GM23338 (cell line): ENCODE data around the gene PITHD1. TPM values are rescaled to one million over a fixed set of nuclear protein-coding genes. Genes with fewer than 3 reads are reported as not detected.

Experiments
- ATAC-seq: fragments of 200-7000 bp; cut with Tn5 transposase; 3 replicates; pipeline ENCODE4 v1.9.1; 2020
- DNase-seq: peaks from one replicate; pipeline ENCODE4 v3.0.0-alpha.2; 2015; ENCODE audit warnings: low spot score
- H2AFZ ChIP-seq: fragments of 200-600 bp; sonication (generic); 2 replicates; pipeline ENCODE4 v1.8.0; 2016; ENCODE audit warnings: antibody characterized with exemption, mild to moderate bottlenecking, moderate library complexity
- H3F3A ChIP-seq: fragments of 200-600 bp; sonication (generic); replicated peaks from 2 replicates; pipeline ENCODE4 v1.8.0; 2017; ENCODE audit warnings: antibody characterized with exemption, mixed run types, low read depth
- H3K27ac ChIP-seq: fragments of 200-600 bp; sonication (generic); 2 replicates; pipeline ENCODE4 v1.6.1; 2016; ENCODE audit warnings: low read depth
- H3K27me3 ChIP-seq: fragments of 200-600 bp; sonication (generic); 2 replicates; pipeline ENCODE4 v1.8.0; 2016; ENCODE audit warnings: mild to moderate bottlenecking, mixed run types, moderate library complexity; ENCODE audit not compliant: insufficient read depth
- H3K36me3 ChIP-seq: fragments of 200-600 bp; sonication (generic); 2 replicates; pipeline ENCODE4 v1.8.0; 2016; ENCODE audit warnings: mild to moderate bottlenecking; ENCODE audit not compliant: insufficient read depth
- H3K4me1 ChIP-seq: fragments of 200-600 bp; sonication (generic); 2 replicates; pipeline ENCODE4 v1.8.0; 2016; ENCODE audit warnings: mild to moderate bottlenecking, moderate library complexity; ENCODE audit not compliant: insufficient read depth
- H3K4me2 ChIP-seq: fragments of 200-600 bp; sonication (generic); 2 replicates; pipeline ENCODE4 v1.7.1; 2017; ENCODE audit warnings: mixed run types
- H3K4me3 ChIP-seq: fragments of 200-600 bp; sonication (generic); 2 replicates; pipeline ENCODE4 v1.6.1; 2016; ENCODE audit warnings: mixed run types
- H3K79me2 ChIP-seq: fragments of 200-600 bp; sonication (generic); replicated peaks from 2 replicates; pipeline ENCODE4 v1.8.0; 2017; ENCODE audit warnings: mild to moderate bottlenecking; ENCODE audit not compliant: insufficient read depth
- H3K9me2 ChIP-seq: fragments of 200-600 bp; sonication (generic); 2 replicates; pipeline ENCODE4 v1.8.0; 2017; ENCODE audit not compliant: insufficient read depth
- H4K20me1 ChIP-seq: fragments of 200-600 bp; sonication (generic); replicated peaks from 2 replicates; pipeline ENCODE4 v1.8.0; 2017; ENCODE audit warnings: mild to moderate bottlenecking; ENCODE audit not compliant: insufficient read depth
- H3K27ac Mint-ChIP-seq: 2 replicates; pipeline ENCODE4 v1.8.0; 2020; ENCODE audit warnings: inconsistent platforms, mild to moderate bottlenecking, moderate library complexity, mixed read lengths
- H3K27me3 Mint-ChIP-seq: 3 replicates; pipeline ENCODE4 v1.8.0; 2022; ENCODE audit warnings: low read depth, mild to moderate bottlenecking, moderate library complexity, mixed read lengths, inconsistent platforms; ENCODE audit not compliant: insufficient read depth, poor library complexity
- H3K36me3 Mint-ChIP-seq: 3 replicates; pipeline ENCODE4 v1.8.0; 2021; ENCODE audit warnings: low read depth, mild to moderate bottlenecking, inconsistent platforms, moderate library complexity, mixed read lengths
- H3K4me1 Mint-ChIP-seq: 3 replicates; pipeline ENCODE4 v1.8.0; 2020; ENCODE audit warnings: mild to moderate bottlenecking, inconsistent platforms, mixed read lengths
- H3K4me3 Mint-ChIP-seq: 3 replicates; pipeline ENCODE4 v1.8.0; 2021; ENCODE audit warnings: moderate library complexity, mild to moderate bottlenecking, inconsistent platforms, mixed read lengths
- H3K9me3 Mint-ChIP-seq: 3 replicates; pipeline ENCODE4 v1.8.0; 2020; ENCODE audit warnings: moderate library complexity, mild to moderate bottlenecking, inconsistent platforms, mixed read lengths
- CREB1 ChIP-seq: fragments of 250-450 bp; sonication (Bioruptor Pico); IDR thresholded peaks from 2 replicates; pipeline ENCODE4 v1.5.0; 2020; ENCODE audit warnings: low read depth, mild to moderate bottlenecking, moderate library complexity
- CTCF ChIP-seq, 2 experiments: fragments of 200-600 bp in 1 of 2; sonication (generic) in 1 of 2; conservative IDR thresholded peaks; 2 replicates each; pipeline versions ENCODE4 v1.5.1 to v1.6.1; 2016 to 2017; ENCODE audit warnings: antibody characterized with exemption in 2 of 2, low read depth in 2 of 2, mild to moderate bottlenecking in 2 of 2, moderate library complexity in 1 of 2
- ETS1 ChIP-seq: IDR thresholded peaks from 2 replicates; pipeline ENCODE4 v1.6.1; 2016; ENCODE audit warnings: antibody characterized with exemption
- EZH2 ChIP-seq: fragments of 200-600 bp; sonication (generic); IDR thresholded peaks from one replicate; pipeline ENCODE4 v1.8.0; 2017; ENCODE audit warnings: antibody characterized with exemption, mild to moderate bottlenecking, low read depth; ENCODE audit not compliant: unreplicated experiment
- JUNB ChIP-seq: IDR thresholded peaks from one replicate; pipeline ENCODE4 v1.6.1; 2016; ENCODE audit warnings: antibody characterized with exemption; ENCODE audit not compliant: unreplicated experiment
- NANOG ChIP-seq: IDR thresholded peaks from 2 replicates; pipeline ENCODE4 v1.6.1; 2016; ENCODE audit warnings: antibody characterized with exemption, borderline replicate concordance
- POLR2AphosphoS5 ChIP-seq: IDR thresholded peaks from 2 replicates; pipeline ENCODE4 v1.6.1; 2016; ENCODE audit warnings: antibody characterized with exemption, low read depth
- REST ChIP-seq: IDR thresholded peaks from one replicate; pipeline ENCODE4 v1.6.1; 2018; ENCODE audit warnings: antibody characterized with exemption; ENCODE audit not compliant: unreplicated experiment
- STAT1 ChIP-seq: IDR thresholded peaks from one replicate; pipeline ENCODE4 v1.6.1; 2016; ENCODE audit warnings: antibody characterized with exemption; ENCODE audit not compliant: unreplicated experiment
- ZNF114 ChIP-seq: fragments of 250-450 bp; sonication (Bioruptor Pico); IDR thresholded peaks from 2 replicates; pipeline ENCODE4 v1.5.0; 2020; ENCODE audit warnings: mild to moderate bottlenecking, moderate library complexity
- ZNF331 ChIP-seq: fragments of 250-450 bp; sonication (Bioruptor Pico); IDR thresholded peaks from 2 replicates; pipeline ENCODE4 v1.5.0; 2020; ENCODE audit warnings: low read depth, mild to moderate bottlenecking, moderate library complexity
- ZNF462 ChIP-seq: fragments of 250-450 bp; sonication (Bioruptor Pico); IDR thresholded peaks from 2 replicates; pipeline ENCODE4 v1.5.0; 2020; ENCODE audit warnings: mild to moderate bottlenecking, moderate library complexity
- polyA plus RNA-seq: library from polyadenylated mRNA; unstranded; fragments of >200 nt; fragmentation: Nextera tagmentation; extraction: Ambion mirVana; gene quantifications from 2 replicates; pipeline ENCODE4 v1.2.1, GENCODE V29; 2016
- total RNA-seq: library from RNA; depleted of rRNA; stranded (reverse); fragments of >200 nt; shearing (Covaris generic); gene quantifications from 2 replicates; pipeline ENCODE4 v1.2.3, GENCODE V29; 2014

Gene PITHD1
- total and polyA plus RNA-seq, 2 experiments from 2014 or later: 52.9 to 99.0 TPM

DNA sequence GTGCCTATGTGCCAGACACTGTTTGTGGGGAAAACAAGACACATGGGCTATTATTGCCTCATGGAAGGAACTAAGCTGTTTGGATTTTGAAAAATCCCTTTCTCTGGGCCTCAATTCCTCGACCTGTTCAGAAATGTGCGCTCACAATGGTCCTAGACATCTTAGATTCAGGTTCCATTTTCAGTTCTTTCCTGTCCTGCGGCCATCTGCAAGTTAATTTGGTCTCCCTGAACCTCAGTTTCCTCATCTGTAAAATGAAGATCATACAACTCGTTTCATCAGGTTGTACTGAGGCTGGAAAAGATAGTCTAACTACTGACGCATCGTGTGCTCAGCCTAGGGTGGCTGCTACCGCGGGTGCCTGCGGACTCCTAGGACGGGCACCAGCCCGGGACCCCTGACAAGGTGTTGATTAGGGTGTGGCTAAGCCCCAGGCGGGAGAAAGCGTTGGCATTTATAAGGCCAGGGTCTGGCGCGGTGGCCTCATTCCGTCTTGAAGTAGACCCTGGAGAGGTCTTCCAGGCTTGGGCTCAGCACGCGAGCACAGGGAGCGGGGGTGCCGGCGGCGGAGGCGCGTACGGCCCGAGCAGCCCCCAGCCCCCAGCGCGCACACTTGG, 35.4 kb upstream of the PITHD1 start:
- H3K4me2 ChIP-seq: peak overlapping the region; percentile 90
- Mint-ChIP-seq H3K27me3 (peaks cover 8% of the 10 kb centered on the region), H3K4me1 (peaks cover 27% of the 10 kb centered on the region), H3K27ac (peak overlapping the region; percentile 95), H3K9me3 (no peaks in the 10 kb centered on the region), H3K36me3 (peaks cover 14% of the 10 kb centered on the region; the same call in 2 of the 3 replicates), H3K4me3 (peak overlapping the region; percentile 79)
- H4K20me1 ChIP-seq: peaks cover 23% of the 10 kb centered on the region
- H2AFZ ChIP-seq: peak overlapping the region; percentile 89
- H3K36me3 ChIP-seq: peaks cover 5% of the 10 kb centered on the region; the same call in 1 of the 2 replicates
- peak; percentile 75 for DNase-seq
- no peak for TF ChIP-seq ZNF331 (CRISPR knock-in tag)
- no peak for TF ChIP-seq ZNF462 (CRISPR knock-in tag)
- no peak for TF ChIP-seq EZH2
- no peak for TF ChIP-seq NANOG
- no peak for TF ChIP-seq POLR2AphosphoS5
- no peak for TF ChIP-seq JUNB
- TF ChIP-seq ETS1: no peak
- no peak for TF ChIP-seq ZNF114 (CRISPR knock-in tag)
- no peak for TF ChIP-seq CTCF (conservative IDR thresholded peaks at IDR 0.05; ENCODE audit: low read depth in 2 of 2)
- TF ChIP-seq REST: no peak
- no peak for TF ChIP-seq CREB1
- no peak for TF ChIP-seq STAT1
- no peaks in the 10 kb centered on the region for H3K9me2 ChIP-seq
- no peaks in the 10 kb centered on the region for H3F3A ChIP-seq
- peak overlapping the region; percentile 95 for H3K4me3 ChIP-seq
- peaks cover 41% of the 10 kb centered on the region for H3K79me2 ChIP-seq
- no peaks in the 10 kb centered on the region for H3K27me3 ChIP-seq
- peaks cover 16% of the 10 kb centered on the region for H3K4me1 ChIP-seq
- H3K27ac ChIP-seq: peak overlapping the region; percentile 81
- peak; percentile 68 for ATAC-seq
